H9 (cell line): ENCODE results near the gene TELO2. TPM values are rescaled to one million over a fixed set of nuclear protein-coding genes. Genes with fewer than 3 reads are reported as not detected.

ENCODE experiments used
- DNase-seq: peaks from one replicate; pipeline ENCODE4 v3.0.0-alpha.2; 2017
- H2AFZ ChIP-seq: one replicate; pipeline ENCODE4 v1.6.1; 2013; ENCODE audit warnings: mild to moderate bottlenecking, low read length, control low read depth, moderate library complexity
- H2AK5ac ChIP-seq: 2 replicates; pipeline ENCODE4 v1.6.1; 2013; ENCODE audit warnings: low read length, control low read depth, mixed read lengths; ENCODE audit not compliant: insufficient read length
- H2BK120ac ChIP-seq: one replicate; pipeline ENCODE4 v1.6.1; 2013; ENCODE audit warnings: low read depth, mild to moderate bottlenecking, low read length, control low read depth, inconsistent platforms; ENCODE audit not compliant: poor library complexity, severe bottlenecking
- H2BK12ac ChIP-seq: 2 replicates; pipeline ENCODE4 v1.6.1; 2013; ENCODE audit warnings: low read length, control low read depth, mixed read lengths, low read depth; ENCODE audit not compliant: insufficient read length
- H2BK15ac ChIP-seq: 2 replicates; pipeline ENCODE4 v1.6.1; 2013; ENCODE audit warnings: low read depth, low read length, control low read depth
- H2BK20ac ChIP-seq: one replicate; pipeline ENCODE4 v1.6.1; 2013; ENCODE audit warnings: low read depth, mild to moderate bottlenecking, low read length, control low read depth, inconsistent platforms; ENCODE audit not compliant: poor library complexity, severe bottlenecking
- H2BK5ac ChIP-seq: 2 replicates; pipeline ENCODE4 v1.6.1; 2013; ENCODE audit warnings: low read length, control low read depth, mixed read lengths; ENCODE audit not compliant: insufficient read length
- H3K14ac ChIP-seq: 2 replicates; pipeline ENCODE4 v1.6.1; 2013; ENCODE audit warnings: low read length, control low read depth; ENCODE audit not compliant: insufficient read depth
- H3K18ac ChIP-seq: 2 replicates; pipeline ENCODE4 v1.6.1; 2013; ENCODE audit warnings: low read depth, mild to moderate bottlenecking, mixed read lengths, low read length, control low read depth; ENCODE audit not compliant: insufficient read length
- H3K23ac ChIP-seq: 2 replicates; pipeline ENCODE4 v1.6.1; 2013; ENCODE audit warnings: low read length, control low read depth, mixed read lengths, low read depth; ENCODE audit not compliant: insufficient read length
- H3K23me2 ChIP-seq: 2 replicates; pipeline ENCODE4 v1.6.1; 2013; ENCODE audit warnings: low read depth, mild to moderate bottlenecking, mixed read lengths, low read length, control low read depth; ENCODE audit not compliant: insufficient read length, poor library complexity, severe bottlenecking
- H3K27ac ChIP-seq: 2 replicates; pipeline ENCODE4 v1.5.1; 2013; ENCODE audit warnings: low read length, control low read depth, mixed read lengths, low read depth; ENCODE audit not compliant: insufficient read length
- H3K27me3 ChIP-seq: 2 replicates; pipeline ENCODE4 v1.6.1; 2013; ENCODE audit warnings: low read length, control low read depth, inconsistent platforms; ENCODE audit not compliant: insufficient read depth
- H3K4ac ChIP-seq: 2 replicates; pipeline ENCODE4 v1.6.1; 2013; ENCODE audit warnings: low read depth, mild to moderate bottlenecking, control low read depth, inconsistent platforms, low read length, moderate library complexity
- H3K4me1 ChIP-seq: 2 replicates; pipeline ENCODE4 v1.6.1; 2013; ENCODE audit warnings: low read length, control low read depth, inconsistent platforms; ENCODE audit not compliant: insufficient read depth
- H3K4me2 ChIP-seq: 2 replicates; pipeline ENCODE4 v1.6.1; 2013; ENCODE audit warnings: low read length, control low read depth, mixed read lengths; ENCODE audit not compliant: insufficient read length, insufficient read depth
- H3K56ac ChIP-seq: 2 replicates; pipeline ENCODE4 v1.6.1; 2013; ENCODE audit warnings: low read depth, mild to moderate bottlenecking, mixed read lengths, low read length, control low read depth; ENCODE audit not compliant: insufficient read length
- H3K79me1 ChIP-seq: 2 replicates; pipeline ENCODE4 v1.6.1; 2013; ENCODE audit warnings: low read depth, mild to moderate bottlenecking, moderate library complexity, low read length, control low read depth, inconsistent platforms; ENCODE audit not compliant: insufficient read depth, poor library complexity, severe bottlenecking
- H3K79me2 ChIP-seq: 2 replicates; pipeline ENCODE4 v1.6.1; 2013; ENCODE audit warnings: low read length, control low read depth, inconsistent platforms; ENCODE audit not compliant: insufficient read depth
- H3K9ac ChIP-seq: 2 replicates; pipeline ENCODE4 v1.6.1; 2013; ENCODE audit warnings: low read length, control low read depth, mixed read lengths; ENCODE audit not compliant: insufficient read length; ENCODE audit errors: extremely low read depth
- H3K9me3 ChIP-seq: one replicate; pipeline ENCODE4 v1.6.1; 2013; ENCODE audit warnings: low read depth, low read length, inconsistent platforms; ENCODE audit not compliant: control insufficient read depth
- H3T11ph ChIP-seq: one replicate; pipeline ENCODE4 v1.6.1; 2013; ENCODE audit warnings: mild to moderate bottlenecking, low read length, control low read depth, inconsistent platforms
- H4K20me1 ChIP-seq: one replicate; pipeline ENCODE4 v1.6.1; 2013; ENCODE audit not compliant: control insufficient read depth, insufficient read length, insufficient read depth
- H4K5ac ChIP-seq: 2 replicates; pipeline ENCODE4 v1.6.1; 2013; ENCODE audit warnings: low read depth, mild to moderate bottlenecking, mixed read lengths, low read length, control low read depth; ENCODE audit not compliant: insufficient read length
- H4K8ac ChIP-seq: replicated peaks from 2 replicates; pipeline ENCODE4 v1.6.1; 2013; ENCODE audit warnings: low read length, control low read depth, mixed read lengths, low read depth; ENCODE audit not compliant: insufficient read length
- H4K91ac ChIP-seq: 2 replicates; pipeline ENCODE4 v1.6.1; 2013; ENCODE audit warnings: low read depth, mild to moderate bottlenecking, moderate library complexity, mixed read lengths, low read length, control low read depth; ENCODE audit not compliant: insufficient read length
- H3K27ac Mint-ChIP-seq, 3 experiments: 2 replicates in 2 of 3; 3 replicates in 1 of 3; pipeline ENCODE4 v1.8.0; 2020 to 2021; ENCODE audit warnings: mixed read lengths in 3 of 3, mild to moderate bottlenecking in 1 of 3, moderate library complexity in 1 of 3
- H3K27me3 Mint-ChIP-seq: 2 replicates; pipeline ENCODE4 v1.8.0; 2021; ENCODE audit warnings: low read depth, mild to moderate bottlenecking, moderate library complexity, mixed read lengths
- H3K36me3 Mint-ChIP-seq, 3 experiments: 2 replicates in 2 of 3; 3 replicates in 1 of 3; pipeline ENCODE4 v1.8.0; 2020 to 2021; ENCODE audit warnings: low read depth in 3 of 3, mixed read lengths in 3 of 3; ENCODE audit not compliant: insufficient read depth in 1 of 3
- H3K4me1 Mint-ChIP-seq, 2 experiments: 2 replicates each; pipeline ENCODE4 v1.8.0; 2020; ENCODE audit warnings: mixed read lengths in 2 of 2
- H3K4me3 Mint-ChIP-seq, 2 experiments: 2 replicates in 1 of 2; 3 replicates in 1 of 2; pipeline ENCODE4 v1.8.0; 2020 to 2021; ENCODE audit warnings: mild to moderate bottlenecking in 2 of 2, mixed read lengths in 2 of 2, moderate library complexity in 1 of 2
- H3K9me3 Mint-ChIP-seq, 2 experiments: 2 replicates in 1 of 2; 3 replicates in 1 of 2; pipeline ENCODE4 v1.8.0; 2020; ENCODE audit warnings: mild to moderate bottlenecking in 2 of 2, mixed read lengths in 2 of 2, moderate library complexity in 1 of 2
- CTCF ChIP-seq: fragments of 200-600 bp; sonication (generic); conservative IDR thresholded peaks from 3 replicates; pipeline ENCODE4 v1.8.0; 2021; ENCODE audit warnings: antibody characterized with exemption, mild to moderate bottlenecking
- WGBS: extraction: QIAGEN DNeasy Blood & Tissue Kit; methylation state at CpG from one replicate; pipeline ENCODE4 v1.1.7; 2013; ENCODE audit warnings: missing lambda C conversion rate, low lambda C conversion rate, mixed read lengths; ENCODE audit not compliant: insufficient read length; ENCODE audit errors: extremely low coverage; 5-methylcytosine and 5-hydroxymethylcytosine counted together
- total RNA-seq: library from RNA; stranded (reverse); gene quantifications from 2 replicates; pipeline ENCODE4 v1.2.1, GENCODE V29; 2021

TELO2 gene
- total RNA-seq, 1 experiment from 2014 or later = 98.9 TPM

GRCh38 chr16:1526608-1527555 is 33.7 kb downstream of the TELO2 start:
- no peaks in the 10 kb centered on the region for H3K27me3 ChIP-seq
- H3K23ac ChIP-seq = no peak overlapping the region
- no peak overlapping the region for H3K9ac ChIP-seq
- H3K27ac Mint-ChIP-seq = no peak overlapping the region
- no peak overlapping the region for H2BK12ac ChIP-seq
- DNase-seq = no peak
- H3K9me3 ChIP-seq = no peaks in the 10 kb centered on the region
- no peak overlapping the region for H3K56ac ChIP-seq
- no peaks in the 10 kb centered on the region for H3K79me2 ChIP-seq
- H3K14ac ChIP-seq = no peak overlapping the region; the same call in 1 of the 2 replicates
- no peak overlapping the region for H4K5ac ChIP-seq
- no peak overlapping the region for H3K4ac ChIP-seq
- H3K18ac ChIP-seq = no peak overlapping the region
- H2BK15ac ChIP-seq = no peak overlapping the region
- no peaks in the 10 kb centered on the region; a peak in 1 of 4 replicates for H3K4me1 Mint-ChIP-seq
- no peak overlapping the region for H2AFZ ChIP-seq
- H4K8ac ChIP-seq = no peak overlapping the region
- H4K20me1 ChIP-seq = no peaks in the 10 kb centered on the region
- no peak overlapping the region for H3T11ph ChIP-seq
- H2BK120ac ChIP-seq = no peak overlapping the region
- WGBS = no CpG with 5 or more reads among the region's 38 CpGs
- H2BK20ac ChIP-seq = no peak overlapping the region
- H3K27me3 Mint-ChIP-seq = no peaks in the 10 kb centered on the region
- H3K79me1 ChIP-seq = no peaks in the 10 kb centered on the region
- no peak overlapping the region for H4K91ac ChIP-seq
- H3K36me3 Mint-ChIP-seq = peaks cover 0 to 9% (median 0%) of the 10 kb centered on the region in 3 experiments; a peak in 2 of 7 replicates
- H2BK5ac ChIP-seq = no peak overlapping the region
- no peaks in the 10 kb centered on the region for H3K4me1 ChIP-seq
- no peak overlapping the region for H3K4me2 ChIP-seq
- no peak for TF ChIP-seq CTCF
- no peak overlapping the region for H2AK5ac ChIP-seq
- no peaks in the 10 kb centered on the region; a peak in 1 of 5 replicates for H3K9me3 Mint-ChIP-seq
- no peak overlapping the region for H3K4me3 Mint-ChIP-seq
- no peaks in the 10 kb centered on the region for H3K23me2 ChIP-seq
- H3K27ac ChIP-seq = no peak overlapping the region
